Hippocampal formation (tissue), 2 donors: ENCODE measurements around the gene ZNF280B.
"Not testable (repeated sequence)": the region's sequence is repeated elsewhere in the genome, so short reads cannot be mapped to it uniquely, and the experiment has no call there.

Experiments
- DNase-seq, 2 donors: peaks; one replicate each; lab custom pipeline; 2025; lab: John Stamatoyannopoulos, UW

Gene ZNF280B

DNA sequence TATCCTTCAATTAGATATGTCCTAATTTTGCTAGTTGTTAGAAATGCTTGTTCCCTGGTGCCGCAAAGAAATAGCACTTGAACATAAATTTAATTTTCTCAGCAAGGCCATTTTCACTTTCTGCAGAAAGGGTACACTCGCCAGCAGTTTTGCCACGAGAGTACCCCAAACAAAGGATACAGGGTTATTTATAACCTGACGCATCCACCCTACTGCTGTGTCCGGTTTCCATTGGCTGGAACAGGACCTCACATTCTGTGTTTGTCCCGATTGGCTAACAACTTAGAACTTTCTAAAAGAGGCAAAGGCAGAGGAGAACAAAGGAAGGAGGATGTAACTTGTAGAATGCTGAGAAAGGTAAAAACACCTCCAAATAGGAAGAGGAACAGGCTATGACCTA, 1.4 kb upstream of the ZNF280B start:
- DNase-seq, result not testable (repeated sequence)

DNA sequence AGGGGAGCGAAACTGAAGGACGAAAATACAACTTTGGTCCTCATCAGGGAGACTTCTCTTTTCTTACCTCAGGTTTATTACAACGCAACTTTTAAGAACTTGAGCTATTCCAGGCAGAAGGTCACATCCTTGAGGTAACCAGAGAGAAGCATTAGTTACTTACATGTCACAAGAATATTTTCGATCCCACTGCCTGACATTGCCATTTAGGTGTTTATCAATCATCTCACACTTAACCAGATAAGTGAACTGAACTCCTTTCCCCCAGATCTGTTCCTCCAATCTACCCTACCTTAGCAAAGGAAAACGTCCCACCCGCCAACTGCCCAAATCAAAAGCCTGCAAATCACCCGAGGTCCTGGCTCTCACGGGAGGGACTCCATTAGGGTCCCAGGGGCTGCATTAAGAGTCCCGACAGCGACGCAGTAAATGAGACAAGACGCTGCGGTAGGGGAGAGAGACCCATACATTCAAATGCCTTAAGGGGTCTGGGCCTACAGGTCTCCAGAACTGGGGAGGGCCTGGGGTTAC, 734 bp downstream of the ZNF280B start:
- DNase-seq, result no peak

DNA sequence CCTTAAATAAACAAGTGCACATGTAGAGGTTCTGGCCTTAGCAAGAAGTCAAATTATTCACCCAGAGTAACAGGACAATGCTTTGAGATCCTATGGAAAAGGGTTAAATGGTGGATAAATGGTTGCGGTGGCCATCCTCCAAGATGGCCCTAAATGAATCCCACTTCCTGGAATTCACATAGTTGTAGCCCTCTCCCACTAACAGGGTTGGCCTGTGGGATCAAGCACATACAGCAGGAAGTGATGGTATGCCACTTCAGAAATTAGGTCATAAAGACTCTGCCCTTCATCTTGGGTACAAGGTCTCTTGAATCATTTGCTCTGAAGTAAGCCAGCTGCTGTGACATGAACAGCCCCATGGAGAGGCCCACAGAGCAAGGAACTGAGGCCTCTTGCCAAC, 1.8 kb downstream of the ZNF280B start:
- no peak for DNase-seq

DNA sequence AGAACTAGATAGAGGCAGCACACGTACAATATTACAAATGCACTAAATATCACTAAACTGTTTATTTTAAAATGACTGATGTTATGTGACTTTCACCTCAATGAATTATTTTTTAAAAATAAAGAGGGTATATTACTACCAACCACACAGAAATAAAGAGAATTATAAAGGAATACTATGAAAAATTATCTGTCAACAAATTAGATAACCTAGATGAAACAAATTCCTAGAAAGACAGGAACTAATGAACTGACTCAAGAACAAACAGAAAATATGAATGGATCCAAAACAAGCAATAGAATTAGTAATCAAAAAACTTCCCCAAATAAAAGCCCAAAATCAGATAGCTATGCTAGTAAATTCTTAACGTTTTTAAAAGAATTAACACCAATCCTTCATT, 10.3 kb downstream of the ZNF280B start:
- no peak for DNase-seq

DNA sequence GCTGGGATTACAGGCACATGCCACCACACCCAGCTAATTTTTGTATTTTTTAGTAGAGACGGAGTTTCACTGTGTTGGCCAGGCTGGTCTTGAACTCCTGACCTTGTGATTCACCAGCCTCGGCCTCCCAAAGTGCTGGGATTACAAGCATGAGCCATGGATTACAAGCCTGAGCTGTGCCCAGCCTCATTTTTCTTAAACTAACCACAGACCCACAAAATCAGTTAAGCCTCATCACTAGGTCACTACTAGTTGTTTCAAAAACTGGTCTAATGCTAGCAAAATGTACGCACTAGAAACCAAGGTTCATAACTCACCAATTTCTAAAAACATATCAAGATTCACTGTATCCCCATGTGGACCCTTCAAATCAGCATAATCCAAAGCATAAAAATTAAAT, 17.0 kb downstream of the ZNF280B start:
- DNase-seq, result not testable (repeated sequence)

GRCh38 chr22:22488736-22489135, 19.8 kb downstream of the ZNF280B start:
- DNase-seq, result no peak

- no peak for DNase-seq
Measured at GRCh38 chr22:22487869-22488597, 20.5 kb downstream of the ZNF280B start.

DNA sequence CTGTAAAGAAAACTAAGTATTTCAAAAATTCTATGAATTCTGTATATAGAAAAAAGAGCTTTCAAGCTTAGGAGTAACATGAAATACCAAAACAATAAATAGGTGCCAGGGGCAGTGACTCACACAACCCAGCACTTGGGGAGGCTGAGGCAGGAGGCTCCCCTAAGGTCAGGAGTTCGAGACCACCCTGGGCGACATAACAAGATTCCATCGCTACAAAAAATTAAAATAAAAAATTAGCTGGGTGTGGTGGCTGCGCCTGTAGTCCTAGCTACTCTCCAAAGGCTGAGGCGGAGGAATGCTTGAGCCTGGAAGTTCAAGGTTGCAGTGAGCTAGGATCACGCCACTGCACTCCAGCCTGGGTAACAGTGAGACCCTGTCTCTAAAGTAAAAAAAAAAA, 21.5 kb downstream of the ZNF280B start:
- no peak for DNase-seq

GRCh38 chr22:22486132-22486899, 22.2 kb downstream of the ZNF280B start:
- no peak for DNase-seq

GRCh38 chr22:22485524-22485923, 23.0 kb downstream of the ZNF280B start:
- no peak for DNase-seq

- DNase-seq, result no peak
Measured at GRCh38 chr22:22484023-22484422, 24.5 kb downstream of the ZNF280B start.

DNA sequence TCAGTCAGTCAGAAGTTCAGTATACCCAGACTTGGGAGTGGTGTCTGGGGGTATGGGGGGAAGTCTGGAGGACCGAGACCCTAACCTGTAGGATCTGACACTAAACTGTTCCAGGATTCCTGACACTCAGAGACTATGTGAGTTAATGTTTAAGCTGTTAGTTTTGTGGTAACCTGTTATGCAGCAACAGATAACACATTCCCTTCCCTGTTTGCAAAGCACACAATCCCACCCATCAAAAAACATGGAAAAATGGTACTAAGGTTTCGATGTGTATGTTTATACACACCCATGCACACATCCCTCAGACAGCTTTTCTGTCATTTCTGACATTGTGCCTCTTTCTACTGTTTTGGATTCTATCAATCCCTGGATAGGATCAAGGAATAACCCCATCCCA, 27.6 kb downstream of the ZNF280B start:
- no peak for DNase-seq

DNA sequence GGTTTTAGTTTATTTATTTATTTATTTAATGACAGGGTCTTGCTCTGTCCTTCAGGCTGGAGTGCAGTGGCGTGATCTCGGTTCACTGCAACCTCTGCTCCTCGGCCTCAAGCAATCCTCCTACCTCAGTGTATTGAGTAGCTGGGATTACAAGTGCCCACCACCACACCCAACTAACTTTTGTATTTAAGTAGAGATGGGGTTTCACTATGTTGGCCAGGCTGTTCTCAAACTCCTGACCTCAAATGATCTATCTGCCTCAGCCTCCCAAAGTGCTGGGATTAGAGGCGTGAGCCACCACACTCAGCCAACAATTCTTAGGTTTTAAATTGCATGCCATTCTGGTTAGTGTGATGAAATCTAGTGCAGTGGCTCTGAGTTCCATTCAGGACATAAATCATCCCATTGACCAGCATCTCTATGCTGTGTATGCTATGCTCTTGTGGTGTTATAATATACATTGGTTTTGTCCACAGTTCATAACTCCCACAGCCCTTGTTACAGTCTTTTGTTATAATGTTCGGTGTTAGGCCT, 28.5 kb downstream of the ZNF280B start:
- DNase-seq, result no peak

- no peak for DNase-seq
Measured at GRCh38 chr22:22479116-22479515, 29.4 kb downstream of the ZNF280B start.

- DNase-seq, result no peak
Measured at GRCh38 chr22:22478470-22478869, 30.1 kb downstream of the ZNF280B start.

DNA sequence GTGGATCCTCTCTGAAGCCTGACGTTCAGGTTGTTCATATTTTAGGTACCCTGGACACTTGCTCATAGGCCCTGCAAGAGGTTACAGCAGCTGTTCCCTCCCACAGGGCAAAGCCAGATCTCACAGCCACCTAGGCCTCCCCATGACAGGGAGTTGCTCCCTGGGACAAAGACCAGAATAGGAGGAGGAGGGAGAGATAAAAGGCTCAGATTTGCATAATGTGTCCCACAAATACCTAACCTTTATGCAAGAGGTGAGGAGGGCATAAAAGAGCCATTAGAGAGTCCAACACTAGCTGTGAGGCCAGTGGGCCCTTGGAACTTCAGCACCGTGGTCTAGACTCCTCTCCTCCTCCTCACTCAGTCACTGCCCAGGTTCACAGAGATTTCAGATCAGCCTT, 33.8 kb downstream of the ZNF280B start:
- no peak for DNase-seq

DNA sequence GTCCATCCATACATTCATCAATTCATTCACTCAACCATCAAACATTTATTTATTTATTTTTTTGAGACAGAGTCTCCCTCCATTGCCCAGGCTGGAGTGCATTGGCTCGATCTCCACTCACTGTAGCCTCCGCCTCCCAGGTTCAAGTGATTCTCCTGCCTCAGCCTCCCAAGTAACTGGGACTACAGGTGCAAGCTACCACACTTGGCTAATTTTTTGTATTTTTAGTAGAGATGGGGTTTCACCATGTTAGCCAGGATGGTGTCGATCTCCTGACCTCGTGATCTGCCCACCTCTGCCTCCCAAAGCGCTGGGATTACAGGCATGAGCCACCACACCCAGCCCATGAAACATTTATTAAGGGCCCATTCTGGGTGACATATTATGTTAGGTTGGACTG, 37.4 kb downstream of the ZNF280B start:
- DNase-seq, result not testable (repeated sequence)

- no peak for DNase-seq
Measured at GRCh38 chr22:22469527-22469926, 39.0 kb downstream of the ZNF280B start.

- DNase-seq, result not testable (repeated sequence)
Measured at GRCh38 chr22:22468794-22469469, 39.6 kb downstream of the ZNF280B start.

DNA sequence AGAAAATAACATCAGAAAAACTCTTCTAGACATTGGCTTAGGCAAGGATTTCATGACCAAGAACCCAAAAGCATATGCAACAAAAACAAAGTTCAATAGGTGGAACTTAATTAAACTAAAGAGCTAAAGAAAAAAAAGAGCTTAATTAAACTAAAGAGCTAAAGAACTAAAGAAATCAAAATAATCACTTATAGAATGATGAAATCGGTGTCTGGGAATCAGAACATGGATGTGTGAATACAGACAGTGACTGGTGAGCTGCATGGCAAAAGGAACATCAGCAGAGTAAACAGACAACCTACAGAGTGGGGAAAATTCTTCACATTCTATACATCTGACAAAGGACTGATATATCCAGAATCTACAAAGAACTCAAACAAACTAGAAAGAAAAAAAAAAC, 41.4 kb downstream of the ZNF280B start:
- no peak for DNase-seq

DNA sequence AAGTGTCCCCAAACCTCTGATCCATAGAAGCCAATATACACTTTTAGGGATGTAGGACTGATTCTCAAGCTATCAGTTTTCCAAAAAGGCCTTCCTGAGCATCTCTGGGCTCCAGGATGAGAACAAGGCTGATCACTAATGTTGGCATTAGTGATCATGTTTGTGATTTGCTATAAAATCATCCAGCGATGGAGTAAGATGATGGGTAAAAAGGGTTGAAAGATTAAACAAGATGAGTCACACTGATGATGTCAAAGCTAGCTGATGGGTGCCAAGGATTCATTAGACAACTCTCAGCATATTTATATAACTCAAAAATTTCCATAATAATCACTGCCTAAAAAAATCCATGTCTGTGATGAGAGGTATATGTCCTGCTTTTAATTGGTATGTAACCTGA, 42.8 kb downstream of the ZNF280B start:
- DNase-seq, result no peak

GRCh38 chr22:22465094-22465602, 43.4 kb downstream of the ZNF280B start:
- no peak for DNase-seq
